ENCODE results near the gene PPIA.

PPIA gene

GRCh38 chr7:44796504-44797328, at the start of gene PPIA:
PPIA (plus strand) TSS chr7:44796681; CDS start chr7:44796725, 44 bp downstream.
- DNase-seq: peak; percentile 98

- DNase-seq: peak; percentile 92
Observed at GRCh38 chr7:44748045-44748947, 48.2 kb upstream of the PPIA start, which contains the start of gene ZMIZ2. ZMIZ2 (plus strand) TSS chr7:44748847; CDS start chr7:44756250, 7,403 bp downstream.

GRCh38 chr7:44748948-44749731, 47.3 kb upstream of the PPIA start:
- peak; percentile 32 for DNase-seq

- no peak for DNase-seq
Observed at GRCh38 chr7:44749992-44750391, 46.5 kb upstream of the PPIA start.

GRCh38 chr7:44750424-44750823, 46.1 kb upstream of the PPIA start:
- no peak for DNase-seq

- no peak for DNase-seq
Observed at GRCh38 chr7:44750921-44751571, 45.4 kb upstream of the PPIA start.

- no peak for DNase-seq
Observed at GRCh38 chr7:44752822-44753221, 43.7 kb upstream of the PPIA start.

- DNase-seq: peak; percentile 32
Observed at GRCh38 chr7:44754802-44755697, 41.4 kb upstream of the PPIA start.

GRCh38 chr7:44755698-44756627, 40.5 kb upstream of the PPIA start:
- no peak for DNase-seq

GRCh38 chr7:44756904-44757303, 39.6 kb upstream of the PPIA start:
- no peak for DNase-seq

- DNase-seq: no peak
Observed at GRCh38 chr7:44757311-44757710, 39.2 kb upstream of the PPIA start.

- DNase-seq: no peak
Observed at GRCh38 chr7:44757739-44758138, 38.7 kb upstream of the PPIA start.

- DNase-seq: no peak
Observed at GRCh38 chr7:44759246-44759645, 37.2 kb upstream of the PPIA start.

- DNase-seq: no peak
Observed at GRCh38 chr7:44760034-44760580, 36.4 kb upstream of the PPIA start.

- peak; percentile 30 for DNase-seq
Observed at GRCh38 chr7:44761207-44762161, 35.0 kb upstream of the PPIA start.

GRCh38 chr7:44762300-44762699, 34.2 kb upstream of the PPIA start:
- DNase-seq: no peak

GRCh38 chr7:44762726-44763522, 33.6 kb upstream of the PPIA start:
- no peak for DNase-seq

GRCh38 chr7:44764081-44764480, 32.4 kb upstream of the PPIA start:
- no peak for DNase-seq
